GOT3 (cell line): Measurements from ENCODE around the gene RNF149.

Experiments
- DNase-seq: peaks from one replicate; lab custom pipeline; 2025; ENCODE audit warnings: mixed read lengths; lab: John Stamatoyannopoulos, UW

Gene RNF149

GRCh38 chr2:101295895-101296294 lies 12.6 kb downstream of the RNF149 start:
- no peak for DNase-seq

DNA sequence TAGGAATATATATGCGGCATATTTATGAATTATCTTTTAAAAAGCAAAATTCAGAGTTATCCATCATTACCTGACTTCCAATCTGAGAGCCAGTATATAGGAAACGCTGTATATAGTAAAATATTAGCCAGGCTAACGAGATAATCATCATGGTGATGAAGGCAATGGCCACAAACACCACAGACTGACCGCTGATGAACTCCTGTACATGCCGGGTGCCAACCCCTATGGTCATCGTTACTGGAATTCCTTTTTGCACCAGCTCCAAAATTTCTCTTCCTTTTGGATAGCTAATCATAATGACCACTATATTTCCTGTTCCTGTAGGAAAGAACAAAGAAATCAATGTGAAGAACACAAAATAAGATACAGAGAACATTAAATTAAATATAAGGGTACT lies 13.6 kb downstream of the RNF149 start:
- no peak for DNase-seq

GRCh38 chr2:101293544-101293943 lies 15.0 kb downstream of the RNF149 start:
- no peak for DNase-seq

- no peak for DNase-seq
These were observed 16.5 kb downstream of the RNF149 start for GRCh38 chr2:101291973-101292372.

DNA sequence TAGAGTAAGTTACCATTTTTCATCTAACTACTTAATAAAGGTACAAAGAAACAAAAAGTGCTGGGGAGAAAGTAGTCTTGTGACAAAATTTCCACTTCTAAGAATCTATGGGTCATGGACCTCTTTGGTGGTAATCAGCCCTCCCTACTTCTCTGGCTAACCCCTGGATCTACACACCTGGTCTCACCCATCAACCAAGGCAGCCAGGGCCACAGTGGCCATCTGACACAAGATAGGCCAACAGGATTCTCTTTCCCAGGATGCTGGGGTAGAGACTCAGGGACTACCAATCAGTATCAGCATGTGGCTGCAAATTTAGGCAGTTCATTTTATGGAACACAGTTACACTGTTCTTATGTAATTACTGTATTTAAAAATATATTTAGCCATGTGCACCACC lies 17.8 kb downstream of the RNF149 start:
- DNase-seq: no peak

- DNase-seq: no peak
These were observed 21.2 kb downstream of the RNF149 start for GRCh38 chr2:101287303-101287702.

GRCh38 chr2:101286684-101287083 lies 21.8 kb downstream of the RNF149 start:
- DNase-seq: no peak

- no peak for DNase-seq
These were observed 25.5 kb downstream of the RNF149 start for GRCh38 chr2:101282980-101283379.

GRCh38 chr2:101281482-101281881 lies 27.0 kb downstream of the RNF149 start:
- DNase-seq: no peak

DNA sequence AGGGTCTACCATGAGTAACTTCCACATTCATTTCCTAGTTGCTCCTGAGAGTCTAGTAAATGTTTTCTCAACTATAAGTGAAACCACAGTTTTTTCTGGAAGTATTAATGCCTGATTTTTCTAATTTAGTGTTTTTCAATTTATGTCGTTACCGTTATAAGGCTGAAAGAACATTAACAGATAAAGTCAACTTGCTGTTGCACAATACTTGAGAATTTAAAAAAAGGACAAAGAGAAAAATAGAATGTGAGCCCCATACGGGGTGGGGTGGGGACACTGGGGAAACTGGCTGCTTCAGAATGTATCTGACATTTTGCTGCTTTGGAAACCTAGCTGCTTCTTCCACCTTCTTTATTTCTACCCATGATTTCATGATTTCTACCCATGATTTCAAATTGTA lies 29.6 kb downstream of the RNF149 start:
- no peak for DNase-seq

GRCh38 chr2:101277111-101277510 lies 31.4 kb downstream of the RNF149 start:
- DNase-seq: no peak

GRCh38 chr2:101274142-101274541 lies 34.4 kb downstream of the RNF149 start:
- no peak for DNase-seq

DNA sequence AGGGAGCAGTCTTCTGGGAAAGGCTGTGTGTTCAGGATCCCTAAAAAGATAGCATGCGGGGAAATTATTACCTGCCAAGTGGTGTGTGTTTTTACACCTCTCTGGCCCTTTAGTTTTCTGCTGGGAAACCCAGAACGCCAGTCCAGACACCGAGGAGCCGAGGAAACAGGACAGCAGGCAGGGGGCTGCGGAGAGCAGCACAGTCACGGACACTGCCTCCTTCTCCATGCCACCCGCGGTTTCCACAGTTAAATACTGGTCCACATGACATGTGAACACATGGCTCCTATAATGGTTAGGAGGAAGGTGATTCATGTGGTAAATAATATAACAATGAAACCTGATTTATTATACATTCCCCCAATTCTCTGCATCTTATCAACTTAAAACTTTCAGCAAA lies 35.4 kb downstream of the RNF149 start:
- DNase-seq: no peak

DNA sequence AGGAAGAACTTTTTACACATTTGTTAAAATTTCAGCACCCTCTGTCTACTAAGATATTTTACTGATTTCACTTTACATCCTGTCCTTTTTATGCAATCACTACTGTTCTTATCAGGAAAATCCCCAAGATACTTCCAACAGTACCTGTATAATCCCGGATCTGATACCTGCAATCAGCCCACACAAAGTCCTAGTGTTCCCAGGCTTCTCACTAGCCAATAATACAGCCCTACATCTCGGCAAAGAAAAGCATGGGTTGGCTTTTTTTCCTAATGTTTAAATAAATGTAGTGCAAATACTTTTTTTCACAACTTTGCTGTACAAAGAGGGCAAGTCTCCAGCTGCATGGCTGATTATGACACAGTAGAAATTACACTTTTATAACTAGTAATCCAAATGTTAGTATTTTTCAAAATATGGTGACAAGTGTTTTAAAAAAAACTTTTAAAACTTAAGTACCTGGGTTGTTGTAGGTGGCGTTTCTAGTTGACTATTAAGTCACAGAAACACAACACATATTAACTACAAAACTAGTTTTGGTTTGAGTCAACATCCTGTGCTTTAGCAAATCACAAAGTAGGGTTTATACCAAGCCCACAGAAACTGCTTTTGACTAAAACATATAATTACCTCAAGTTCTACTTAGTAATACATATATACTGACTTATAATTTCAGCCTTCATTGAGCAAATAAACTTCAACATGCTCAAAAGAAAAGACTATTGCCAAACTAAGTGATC lies 36.3 kb downstream of the RNF149 start:
- no peak for DNase-seq

- DNase-seq: no peak
These were observed 37.7 kb downstream of the RNF149 start for GRCh38 chr2:101270700-101271259.

- no peak for DNase-seq
These were observed 40.5 kb downstream of the RNF149 start for GRCh38 chr2:101267671-101268656.

- no peak for DNase-seq
These were observed 42.5 kb downstream of the RNF149 start for GRCh38 chr2:101265893-101266499.

DNA sequence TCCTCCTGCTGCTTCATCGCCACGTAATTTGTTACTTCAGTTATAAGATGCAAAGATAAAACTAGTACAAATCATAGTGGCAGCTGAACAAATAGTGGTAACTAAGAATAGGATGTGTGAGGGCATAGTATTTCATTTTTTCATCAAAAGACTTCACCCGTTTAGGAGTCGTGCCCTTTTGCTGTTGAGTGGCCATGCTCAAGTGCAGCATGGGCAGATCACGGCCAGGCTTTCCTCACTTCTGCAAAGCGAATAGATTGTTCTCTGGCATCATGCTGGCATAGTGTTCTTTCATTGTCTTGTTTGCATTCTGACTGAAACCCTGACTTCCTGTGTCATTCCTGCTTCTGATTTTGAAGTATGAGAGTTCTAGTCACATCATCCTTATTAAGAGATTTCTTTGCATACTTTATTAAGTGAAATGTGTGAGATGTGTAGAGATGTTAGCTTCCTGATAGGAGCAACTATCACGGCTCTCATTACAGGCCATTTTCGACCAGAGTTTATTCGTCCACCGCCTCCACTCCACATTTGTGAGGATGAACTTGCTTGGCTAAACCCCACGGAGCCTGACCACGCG lies 44.1 kb downstream of the RNF149 start:
- no peak for DNase-seq

- no peak for DNase-seq
These were observed 45.1 kb downstream of the RNF149 start for GRCh38 chr2:101263377-101263800.

GRCh38 chr2:101262142-101262541 lies 46.4 kb downstream of the RNF149 start:
- no peak for DNase-seq

DNA sequence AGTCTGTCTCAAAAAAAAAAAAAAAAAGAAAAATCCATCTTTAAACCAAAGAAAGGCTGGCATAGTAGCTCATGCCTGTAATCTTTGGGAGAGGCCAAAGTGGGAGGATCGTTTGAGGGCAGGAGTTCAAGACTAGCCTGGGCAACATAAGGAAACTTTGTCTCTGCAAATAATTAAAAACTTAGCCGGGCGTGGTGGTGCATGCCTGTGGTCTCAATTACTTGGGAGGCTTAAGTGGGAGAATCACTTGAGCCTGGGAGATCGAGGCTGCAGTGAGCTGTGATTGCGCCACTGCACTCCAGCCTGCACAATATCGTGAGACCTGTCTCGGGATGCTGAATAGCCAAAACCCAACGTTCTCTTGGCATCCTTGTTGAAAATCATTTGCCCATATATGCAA lies 49.7 kb downstream of the RNF149 start:
- DNase-seq: no peak

DNA sequence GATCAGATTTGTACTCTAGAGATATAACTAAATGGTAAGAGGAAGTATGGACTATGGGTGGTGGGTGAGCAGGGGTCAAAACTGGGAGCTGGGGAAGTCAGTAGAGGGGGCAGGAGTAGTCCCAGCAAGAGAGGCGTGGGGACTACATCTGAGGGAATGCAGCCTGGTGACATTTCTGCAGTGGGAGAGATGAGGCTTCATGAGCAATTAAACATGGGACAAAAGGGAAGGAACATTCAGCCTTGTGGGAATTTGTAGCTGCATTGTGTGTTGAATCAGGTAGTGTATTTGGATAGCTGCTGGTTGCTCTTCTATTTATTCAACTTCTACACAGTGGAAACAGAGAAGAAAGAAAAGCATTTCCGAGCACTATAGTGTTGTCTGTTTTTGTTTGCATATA lies 52.2 kb downstream of the RNF149 start:
- no peak for DNase-seq
